HG03469 (cell line): ENCODE data around the gene PLEKHA1.

Experiments
- ATAC-seq: cut with Tn5 transposase; IDR thresholded peaks from one replicate; pipeline ENCODE4 v1.9.1; 2021; ENCODE audit warnings: mild to moderate bottlenecking, moderate library complexity, moderate number of reproducible peaks; ENCODE audit not compliant: unreplicated experiment

Gene PLEKHA1

DNA sequence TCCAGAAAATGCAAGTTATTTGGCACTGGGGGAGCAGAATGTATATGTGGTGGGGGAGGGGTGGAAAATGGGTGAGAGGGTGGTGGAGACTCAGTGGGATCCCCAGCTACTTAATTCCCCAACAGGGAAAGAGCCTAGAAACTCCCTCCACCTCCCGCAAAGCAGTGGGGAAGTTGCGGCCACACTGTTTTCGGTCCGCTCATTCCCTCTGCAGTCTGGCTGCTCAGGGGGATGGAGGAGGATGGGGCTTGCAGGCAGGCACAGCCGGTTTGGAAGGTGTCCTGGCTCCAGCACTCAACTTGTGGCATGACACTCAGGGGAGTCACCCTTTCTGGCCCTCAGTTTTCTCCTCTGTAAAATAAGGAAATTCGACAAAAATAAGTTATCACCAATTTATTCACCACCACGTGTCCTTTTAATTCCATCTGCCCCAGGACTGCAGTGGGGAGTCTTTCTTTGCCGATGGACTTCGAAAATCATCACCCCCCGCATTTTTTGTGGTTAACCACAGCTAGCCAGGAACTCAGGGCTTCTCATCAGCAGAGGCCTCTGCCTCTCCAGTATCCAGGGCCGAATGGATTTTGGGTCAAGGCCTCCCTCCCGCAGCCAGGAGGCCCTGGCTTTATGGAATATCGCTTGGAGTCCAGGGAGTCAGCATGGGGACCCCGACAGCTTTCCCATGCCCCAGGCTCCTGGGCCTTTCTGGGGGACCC, 85.2 kb downstream of the PLEKHA1 start:
- ATAC-seq: no peak

DNA sequence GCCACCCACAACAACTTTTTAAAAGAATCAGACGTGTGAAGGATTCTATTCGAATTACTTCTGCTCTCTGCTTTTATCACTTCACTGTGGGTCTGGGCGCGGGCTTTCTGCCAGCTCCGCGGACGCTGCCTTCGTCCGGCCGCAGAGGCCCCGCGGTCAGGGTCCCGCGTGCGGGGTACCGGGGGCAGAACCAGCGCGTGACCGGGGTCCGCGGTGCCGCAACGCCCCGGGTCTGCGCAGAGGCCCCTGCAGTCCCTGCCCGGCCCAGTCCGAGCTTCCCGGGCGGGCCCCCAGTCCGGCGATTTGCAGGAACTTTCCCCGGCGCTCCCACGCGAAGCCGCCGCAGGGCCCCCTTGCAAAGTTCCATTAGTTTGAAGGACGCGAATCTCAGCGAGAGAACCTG, 86.4 kb downstream of the PLEKHA1 start:
- ATAC-seq: no peak

DNA sequence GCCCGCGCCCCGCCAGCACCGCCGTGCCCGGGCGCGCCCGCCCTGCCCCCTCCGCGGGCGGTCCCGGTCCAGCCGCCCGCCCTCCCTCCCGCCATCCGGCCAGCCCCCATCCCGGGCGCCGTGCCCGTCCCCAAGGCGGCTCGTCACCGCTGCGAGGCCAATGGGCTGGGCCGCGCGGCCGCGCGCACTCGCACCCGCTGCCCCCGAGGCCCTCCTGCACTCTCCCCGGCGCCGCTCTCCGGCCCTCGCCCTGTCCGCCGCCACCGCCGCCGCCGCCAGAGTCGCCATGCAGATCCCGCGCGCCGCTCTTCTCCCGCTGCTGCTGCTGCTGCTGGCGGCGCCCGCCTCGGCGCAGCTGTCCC, 86.8 kb downstream of the PLEKHA1 start, which contains the start of gene HTRA1:
Gene HTRA1, plus strand, starts transcription at position 187 of the 362 bp plus-strand sequence. Its CDS starts 100 bp downstream, at position 287.
- ATAC-seq: no peak

DNA sequence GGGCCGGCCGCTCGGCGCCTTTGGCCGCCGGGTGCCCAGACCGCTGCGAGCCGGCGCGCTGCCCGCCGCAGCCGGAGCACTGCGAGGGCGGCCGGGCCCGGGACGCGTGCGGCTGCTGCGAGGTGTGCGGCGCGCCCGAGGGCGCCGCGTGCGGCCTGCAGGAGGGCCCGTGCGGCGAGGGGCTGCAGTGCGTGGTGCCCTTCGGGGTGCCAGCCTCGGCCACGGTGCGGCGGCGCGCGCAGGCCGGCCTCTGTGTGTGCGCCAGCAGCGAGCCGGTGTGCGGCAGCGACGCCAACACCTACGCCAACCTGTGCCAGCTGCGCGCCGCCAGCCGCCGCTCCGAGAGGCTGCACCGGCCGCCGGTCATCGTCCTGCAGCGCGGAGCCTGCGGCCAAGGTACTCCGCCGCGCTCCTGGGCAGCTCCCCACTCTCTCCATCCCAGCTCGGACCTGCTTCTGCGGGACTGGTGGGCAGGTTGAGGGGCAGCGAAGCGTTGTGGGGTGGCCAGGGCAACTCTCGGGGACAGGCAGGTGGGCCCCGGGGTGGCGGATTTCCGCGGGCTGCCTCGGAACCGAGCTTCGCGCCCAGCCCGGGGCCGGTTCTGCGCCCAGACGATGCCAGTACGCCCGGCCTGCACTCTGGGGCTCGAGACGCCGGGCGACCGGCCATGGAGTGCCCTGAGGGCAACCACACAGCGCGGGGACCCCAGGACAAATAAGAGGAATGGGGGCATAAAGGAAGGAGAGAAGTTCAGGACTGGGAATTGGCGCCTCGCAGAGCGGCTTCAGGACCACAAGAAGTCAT, 87.4 kb downstream of the PLEKHA1 start:
- ATAC-seq: no peak

DNA sequence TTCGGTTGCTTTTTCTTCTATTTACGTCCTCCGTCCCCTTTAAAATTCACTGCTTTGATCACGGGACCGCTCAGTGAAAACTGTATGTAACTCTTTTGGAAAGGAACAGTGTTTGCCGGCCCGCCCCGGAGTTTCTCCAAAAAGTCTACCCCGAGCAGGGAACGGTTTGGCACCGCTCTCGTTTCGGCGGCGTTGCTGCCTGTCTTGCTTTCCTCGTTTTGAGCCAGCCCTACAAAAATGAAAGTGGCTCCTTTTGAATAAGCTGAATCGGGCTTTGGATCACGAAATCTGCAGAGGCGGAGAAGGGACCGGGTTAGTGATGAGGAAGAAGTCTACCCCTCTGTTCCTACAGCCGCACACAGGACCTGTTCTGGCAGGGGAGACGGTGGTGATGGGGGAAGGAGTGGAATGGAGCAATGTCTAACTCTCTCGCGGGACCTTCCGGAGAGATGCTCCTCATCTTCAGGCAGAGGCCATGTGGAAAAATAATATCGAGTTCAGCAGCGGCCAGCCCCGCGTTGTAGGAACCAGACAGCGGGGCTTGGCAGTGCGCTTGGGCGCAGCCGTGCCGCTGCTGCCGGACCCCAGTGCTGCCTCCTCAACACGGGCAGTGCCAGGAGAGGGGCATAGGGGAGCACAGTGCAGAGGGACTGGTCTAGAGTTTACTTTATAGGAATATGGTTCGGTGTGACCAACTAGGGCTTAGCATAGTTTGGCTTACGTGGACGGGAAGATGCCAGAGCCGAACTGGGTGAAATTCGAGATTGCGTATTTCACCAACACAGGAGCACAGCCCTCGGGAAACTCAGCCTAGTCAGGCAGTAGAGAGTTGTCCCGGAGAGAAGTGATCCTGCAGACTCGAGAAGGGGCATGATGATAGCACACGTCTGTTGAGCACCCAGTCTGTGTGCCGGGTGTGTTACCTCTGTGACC, 88.3 kb downstream of the PLEKHA1 start:
- no peak for ATAC-seq

DNA sequence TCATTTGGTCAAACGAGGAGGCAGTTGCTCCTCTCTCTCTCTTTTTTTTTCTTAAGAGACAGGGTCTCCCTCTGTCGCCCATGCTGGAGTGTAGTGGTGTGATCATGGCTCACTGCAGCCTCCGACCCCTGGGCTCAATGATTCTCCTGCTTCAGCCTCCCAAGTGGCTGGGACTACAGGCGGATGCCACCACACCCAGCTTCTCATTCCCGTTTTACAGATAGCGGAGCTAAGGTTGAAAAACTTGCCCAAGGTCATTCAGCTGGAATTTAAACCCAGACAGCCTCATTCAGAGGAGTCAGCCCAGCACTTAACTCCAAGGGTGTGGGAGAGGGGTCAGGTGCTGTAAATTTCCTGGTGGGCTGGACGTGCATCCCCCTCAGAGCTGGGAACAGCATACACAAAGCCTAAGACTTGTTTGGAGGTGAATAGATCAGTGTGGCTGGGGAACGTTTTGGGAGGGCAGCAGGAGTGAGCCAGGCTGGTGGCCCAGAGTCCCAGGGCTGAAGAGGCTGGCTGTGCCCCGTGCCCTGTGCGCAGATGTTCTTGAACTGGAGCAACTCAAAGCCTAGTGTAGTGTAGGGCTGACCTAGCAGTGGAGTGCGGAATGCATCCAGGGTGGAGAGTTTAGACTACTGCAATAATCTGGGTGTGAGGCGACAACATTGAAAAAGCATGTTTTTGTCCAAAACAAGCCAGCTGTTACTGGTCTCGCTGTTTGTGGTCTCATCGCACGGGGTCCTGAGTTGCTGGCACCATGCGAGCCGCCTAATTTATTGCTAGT, 89.2 kb downstream of the PLEKHA1 start:
- ATAC-seq: no peak

DNA sequence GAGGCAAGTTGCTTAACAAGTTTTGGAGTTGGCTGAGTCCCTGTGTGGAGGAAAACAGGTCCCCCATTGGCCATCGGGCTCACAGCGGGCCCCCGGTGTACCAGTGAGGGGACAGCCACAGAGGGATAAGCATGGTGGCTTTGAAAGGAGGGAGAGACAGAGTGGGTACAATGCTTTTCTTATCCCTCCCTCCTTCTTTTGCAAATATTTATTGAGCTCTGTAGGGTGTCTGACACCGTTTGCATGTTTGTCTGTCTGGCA, 89.7 kb downstream of the PLEKHA1 start:
- ATAC-seq: no peak

DNA sequence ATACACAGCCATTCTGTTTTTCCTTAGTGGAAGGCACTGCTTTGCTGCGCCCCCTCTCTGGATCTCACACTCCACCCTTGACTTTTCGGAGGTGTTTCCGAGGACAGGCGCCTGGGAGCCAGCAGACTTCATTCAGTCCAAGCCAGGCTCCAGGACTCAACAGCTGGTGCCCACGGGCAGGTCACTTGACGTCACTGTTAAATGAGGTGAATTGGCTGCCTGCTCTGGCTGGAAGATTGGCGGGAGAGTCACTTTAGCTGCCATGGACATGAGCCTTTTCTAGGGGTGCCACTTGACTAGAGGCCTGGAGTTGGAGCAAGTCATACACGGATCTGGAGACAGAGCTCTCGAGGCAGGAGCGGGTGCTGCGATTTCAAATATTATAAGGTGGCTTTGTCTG, 90.1 kb downstream of the PLEKHA1 start:
- no peak for ATAC-seq

DNA sequence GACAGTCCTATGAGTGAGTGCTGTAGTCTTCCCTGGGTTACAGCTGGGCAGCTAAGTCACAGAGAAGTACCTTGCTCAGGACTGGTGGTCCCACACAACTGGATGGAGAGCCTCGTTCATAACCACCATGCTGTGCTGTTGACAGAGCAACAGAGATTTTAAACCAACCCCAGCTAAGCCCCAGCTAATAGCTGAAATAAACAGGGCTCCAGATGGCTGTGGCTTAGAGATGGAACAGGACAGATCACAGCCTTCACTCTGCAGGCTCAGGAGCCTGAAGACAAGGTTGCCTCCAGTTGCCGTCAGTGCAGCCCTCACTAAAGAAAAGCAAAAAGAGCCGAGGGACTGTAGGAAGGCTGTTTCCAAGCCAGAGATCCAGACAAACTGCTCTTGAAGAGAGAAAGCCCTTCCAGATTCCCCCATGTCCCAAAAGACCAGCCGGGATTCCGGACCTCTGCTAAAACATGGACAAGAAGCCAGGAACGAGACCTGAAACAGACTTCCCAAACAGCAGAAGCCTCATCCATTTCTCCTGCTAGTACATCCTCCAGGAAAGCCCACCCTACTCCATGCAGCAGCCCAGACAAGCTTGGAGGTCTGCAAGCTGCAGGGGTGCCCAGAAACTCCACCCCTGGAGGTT, 91.0 kb downstream of the PLEKHA1 start:
- ATAC-seq: no peak

DNA sequence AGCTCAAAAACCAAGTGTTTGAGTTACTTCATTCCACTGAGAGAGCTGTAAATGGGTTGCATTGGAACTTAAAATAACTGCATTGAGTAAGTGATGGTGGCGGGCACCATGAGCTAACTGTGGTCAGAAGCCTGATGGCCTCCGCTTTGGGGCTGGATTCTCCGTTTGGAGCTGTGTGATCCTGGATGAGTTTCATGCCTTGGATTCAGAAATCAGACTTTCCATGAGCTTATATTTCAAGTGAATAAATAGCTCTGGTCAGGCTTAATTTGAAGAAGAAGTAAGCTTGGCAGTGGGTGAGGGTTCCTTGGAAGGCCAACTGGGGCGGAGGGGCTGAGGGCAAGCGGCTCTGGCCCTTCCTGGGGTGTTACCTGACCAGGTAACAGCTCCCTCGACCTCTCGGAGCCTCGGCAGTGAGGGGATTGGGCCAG, 92.5 kb downstream of the PLEKHA1 start:
- ATAC-seq: no peak

DNA sequence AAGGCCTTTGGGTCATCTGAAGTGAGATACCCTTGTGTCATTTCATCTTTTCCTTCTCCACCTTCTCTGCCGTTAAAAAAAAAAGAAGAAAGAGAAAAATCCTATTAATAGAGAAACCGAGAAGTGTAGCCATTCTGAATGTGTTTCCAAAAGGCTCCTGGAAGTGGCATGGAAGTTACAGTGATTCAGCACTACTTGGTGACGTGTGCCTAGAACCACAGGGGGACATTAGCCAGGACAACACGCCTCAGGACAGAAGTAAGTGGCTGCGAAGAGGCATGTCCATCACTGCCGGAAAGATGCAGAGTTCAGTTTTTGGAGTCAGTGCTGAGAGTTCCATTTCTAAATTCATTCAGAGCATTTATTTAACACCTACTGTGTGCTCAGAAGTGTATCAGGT, 93.2 kb downstream of the PLEKHA1 start:
- ATAC-seq: no peak

DNA sequence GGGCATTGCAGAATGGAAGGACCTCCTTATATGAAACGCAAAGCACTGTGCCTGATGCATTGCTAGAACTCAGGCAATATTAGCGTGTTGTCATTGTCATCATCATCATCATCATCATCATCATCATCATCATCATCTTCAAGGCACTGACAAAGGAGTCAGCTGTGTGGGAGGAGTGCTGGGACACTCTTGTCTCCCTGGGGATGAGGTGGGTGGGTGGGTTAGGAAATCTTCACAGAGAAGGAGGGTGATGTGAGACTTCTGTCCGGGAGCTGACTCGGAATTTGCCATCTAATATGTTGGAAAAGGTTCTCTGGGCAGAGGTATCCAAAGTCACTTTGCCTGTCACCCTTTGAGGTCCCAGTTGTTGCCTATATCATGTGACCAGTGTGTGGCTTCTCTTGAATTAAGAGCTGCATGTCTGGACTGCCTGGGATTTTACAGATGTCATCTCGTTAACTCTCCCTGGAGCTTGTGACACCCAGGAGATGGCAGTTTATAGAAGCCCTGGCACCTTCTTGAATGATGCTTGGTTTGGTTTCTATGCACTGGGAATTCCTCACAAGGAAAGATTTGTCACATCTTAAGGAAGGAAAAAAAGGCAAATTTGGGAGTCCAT, 93.9 kb downstream of the PLEKHA1 start:
- no peak for ATAC-seq

DNA sequence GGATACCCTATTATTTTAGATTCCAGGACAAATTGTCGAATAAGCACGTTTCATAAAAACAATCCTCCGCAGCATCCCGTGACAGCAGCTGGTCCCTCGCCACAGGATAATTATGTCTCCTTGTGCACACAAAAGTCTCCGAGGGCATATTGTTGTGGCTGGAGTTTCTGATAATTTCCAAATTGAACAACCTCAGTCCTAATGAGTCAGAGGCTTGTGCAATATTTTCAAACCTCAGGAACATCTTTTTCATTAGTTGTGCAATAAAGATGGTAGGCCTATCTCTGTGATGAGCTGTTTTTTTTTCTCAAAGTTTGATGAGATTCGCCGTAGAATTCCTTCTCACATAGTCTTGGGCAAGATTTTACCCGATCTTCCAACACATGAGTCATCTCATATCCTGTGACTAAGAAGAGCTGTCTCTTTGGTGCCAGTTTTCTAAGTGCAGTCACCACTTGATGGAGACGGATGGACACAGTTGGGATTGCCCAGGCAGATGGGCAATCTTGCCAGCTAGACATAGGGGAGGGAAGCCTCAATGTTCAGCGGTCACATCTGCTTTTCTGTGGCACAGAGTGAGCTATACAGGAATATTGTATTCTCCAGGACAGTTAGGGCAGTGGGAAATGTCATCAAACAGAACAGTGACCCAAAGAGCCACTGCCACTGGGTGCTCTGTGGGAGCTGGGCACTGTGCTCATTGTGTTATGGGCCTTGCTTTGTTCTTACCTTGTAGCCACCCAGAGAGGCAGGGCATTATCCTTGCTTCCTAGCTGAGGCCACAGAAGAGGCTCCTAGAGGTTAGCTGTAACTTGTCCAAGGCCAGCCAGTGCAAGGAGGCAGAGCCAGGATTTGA, 94.6 kb downstream of the PLEKHA1 start:
- ATAC-seq: no peak

DNA sequence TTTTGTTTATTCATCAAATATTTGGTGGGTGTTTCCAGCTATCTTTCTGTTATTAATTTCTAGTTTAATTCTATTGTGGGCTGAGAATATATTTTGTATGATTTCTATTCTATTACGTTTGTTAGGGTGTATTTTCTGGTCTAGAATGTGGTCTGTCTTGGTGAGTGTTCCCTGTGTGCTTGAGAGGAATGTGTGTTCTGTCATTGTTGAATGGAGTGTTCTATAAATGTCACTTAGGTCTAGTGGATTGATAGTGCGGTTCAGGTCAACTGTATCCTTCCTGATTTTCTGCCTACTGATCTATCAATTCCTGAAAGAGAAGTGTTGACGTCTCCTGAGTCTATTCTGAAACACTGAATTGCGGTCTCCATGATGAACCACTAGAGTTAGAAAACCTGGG, 95.3 kb downstream of the PLEKHA1 start:
- no peak for ATAC-seq

DNA sequence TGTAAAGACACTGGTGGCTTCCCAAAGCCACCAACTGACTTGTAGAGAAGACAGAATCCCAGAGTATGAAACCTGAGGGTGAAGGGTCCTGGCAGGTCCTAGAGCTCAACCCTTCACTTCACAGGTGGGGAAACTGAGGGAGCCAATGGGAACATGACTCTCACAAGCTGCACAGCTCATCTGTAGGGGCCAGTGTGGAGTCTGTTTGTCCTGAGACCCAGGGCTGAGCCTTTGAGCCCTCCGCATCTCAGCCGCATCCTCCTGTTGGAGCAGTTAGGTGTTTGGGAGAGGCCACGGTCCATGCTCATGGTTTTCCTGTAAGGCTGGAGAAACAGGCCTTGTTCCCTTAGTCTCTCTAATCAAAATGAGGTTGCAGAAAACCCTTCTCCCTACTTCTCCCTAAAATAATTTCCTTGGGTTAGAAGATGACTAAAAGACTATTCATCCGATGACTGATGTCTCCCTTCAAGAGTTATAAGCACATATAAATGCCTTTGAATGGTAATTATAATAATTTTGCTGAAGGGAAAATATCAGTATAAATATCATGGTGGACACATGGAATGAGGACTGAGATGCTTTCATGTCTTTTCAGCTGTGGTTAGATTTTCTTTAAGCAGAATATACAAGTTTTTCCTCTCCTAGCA, 97.1 kb downstream of the PLEKHA1 start:
- no peak for ATAC-seq

DNA sequence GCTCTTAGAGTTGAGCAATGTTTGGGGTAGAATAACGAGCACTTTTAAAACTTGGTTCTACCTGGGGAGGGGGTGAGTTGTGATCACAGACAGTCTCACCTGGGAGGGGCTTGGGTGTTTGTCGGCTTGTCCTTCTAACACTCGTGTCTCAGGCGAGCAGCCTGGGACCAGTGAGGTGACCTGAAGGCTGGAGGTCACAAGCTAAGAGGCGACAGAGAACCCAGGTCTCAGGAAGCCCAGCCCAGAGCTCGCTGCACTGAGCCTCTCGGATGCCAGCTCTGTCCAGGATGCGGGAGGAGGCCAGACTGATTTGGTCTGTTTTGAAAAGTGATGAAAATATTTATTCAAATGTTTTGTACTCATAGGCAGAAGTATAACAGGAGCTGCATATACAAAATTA, 98.6 kb downstream of the PLEKHA1 start:
- no peak for ATAC-seq

DNA sequence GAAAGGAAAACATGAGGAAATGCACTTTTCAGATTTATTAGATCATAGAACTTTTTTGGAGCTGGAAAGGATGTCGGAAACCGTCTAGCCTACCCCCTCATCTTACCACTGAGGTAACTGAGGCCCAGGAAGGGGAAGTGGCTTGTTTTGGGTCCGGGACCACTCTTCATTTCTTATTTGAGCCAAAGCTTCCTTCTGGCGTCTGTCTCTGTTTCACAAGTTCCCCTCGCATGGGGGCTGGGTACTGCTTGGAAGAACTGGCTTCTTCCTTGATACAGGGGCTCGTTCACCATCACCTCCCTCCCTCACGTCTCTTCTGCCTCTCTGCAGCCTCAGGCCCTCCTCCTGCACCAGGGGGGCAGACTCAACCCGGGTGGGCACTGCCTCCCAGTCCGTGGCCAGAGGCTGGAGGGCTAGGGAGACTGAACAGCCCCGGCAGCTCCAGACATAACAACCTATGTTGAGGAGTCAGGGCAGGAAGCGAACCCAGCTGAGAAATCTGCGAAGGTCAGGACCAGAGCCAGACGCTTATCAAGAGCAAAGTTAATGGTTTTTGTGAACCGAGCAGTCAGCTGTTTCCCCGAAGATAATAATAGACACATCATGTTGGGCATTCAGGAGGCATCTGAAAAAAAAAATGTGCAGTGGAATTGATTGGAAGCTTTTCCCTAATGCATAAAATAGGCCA, 99.8 kb downstream of the PLEKHA1 start:
- no peak for ATAC-seq

DNA sequence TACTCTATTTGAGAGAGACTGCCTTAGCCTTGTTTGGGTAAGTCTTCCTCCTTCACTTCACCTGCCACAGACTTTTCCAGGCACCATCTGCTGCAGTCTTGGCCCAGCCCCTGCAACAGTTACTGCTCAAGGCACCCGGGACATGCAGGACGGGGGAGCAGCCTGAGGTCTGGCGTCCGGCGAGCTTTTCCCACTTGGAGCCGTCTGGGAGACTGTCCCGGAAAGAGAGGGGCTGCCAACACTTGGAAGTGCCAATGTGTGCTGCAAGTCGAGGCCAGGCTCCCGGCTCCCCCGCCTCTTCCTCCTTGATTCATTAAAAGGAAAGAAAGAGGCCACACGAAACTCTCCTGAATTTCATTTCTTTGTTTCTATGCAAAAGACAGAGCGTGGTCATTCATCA, 100.6 kb downstream of the PLEKHA1 start:
- ATAC-seq: no peak
